Body of pancreas (tissue), 4 donors: ENCODE measurements around the gene LAMTOR4.

Source experiments
- CTCF ChIP-seq, 7 experiments: fragments of 450-650 bp in 4 of 7; fragments of 200-600 bp in 3 of 7; sonication (generic) in 3 of 7; IDR thresholded peaks; one replicate each; pipeline ENCODE4 v1.5.1; 2016 to 2019; ENCODE audit warnings: antibody characterized with exemption in 7 of 7
- POLR2A ChIP-seq, 3 donors: fragments of 450-650 bp; IDR thresholded peaks; one replicate each; pipeline ENCODE4 v1.6.1; 2016; ENCODE audit warnings: antibody characterized with exemption in 3 of 3, mild to moderate bottlenecking in 2 of 3

DNA sequence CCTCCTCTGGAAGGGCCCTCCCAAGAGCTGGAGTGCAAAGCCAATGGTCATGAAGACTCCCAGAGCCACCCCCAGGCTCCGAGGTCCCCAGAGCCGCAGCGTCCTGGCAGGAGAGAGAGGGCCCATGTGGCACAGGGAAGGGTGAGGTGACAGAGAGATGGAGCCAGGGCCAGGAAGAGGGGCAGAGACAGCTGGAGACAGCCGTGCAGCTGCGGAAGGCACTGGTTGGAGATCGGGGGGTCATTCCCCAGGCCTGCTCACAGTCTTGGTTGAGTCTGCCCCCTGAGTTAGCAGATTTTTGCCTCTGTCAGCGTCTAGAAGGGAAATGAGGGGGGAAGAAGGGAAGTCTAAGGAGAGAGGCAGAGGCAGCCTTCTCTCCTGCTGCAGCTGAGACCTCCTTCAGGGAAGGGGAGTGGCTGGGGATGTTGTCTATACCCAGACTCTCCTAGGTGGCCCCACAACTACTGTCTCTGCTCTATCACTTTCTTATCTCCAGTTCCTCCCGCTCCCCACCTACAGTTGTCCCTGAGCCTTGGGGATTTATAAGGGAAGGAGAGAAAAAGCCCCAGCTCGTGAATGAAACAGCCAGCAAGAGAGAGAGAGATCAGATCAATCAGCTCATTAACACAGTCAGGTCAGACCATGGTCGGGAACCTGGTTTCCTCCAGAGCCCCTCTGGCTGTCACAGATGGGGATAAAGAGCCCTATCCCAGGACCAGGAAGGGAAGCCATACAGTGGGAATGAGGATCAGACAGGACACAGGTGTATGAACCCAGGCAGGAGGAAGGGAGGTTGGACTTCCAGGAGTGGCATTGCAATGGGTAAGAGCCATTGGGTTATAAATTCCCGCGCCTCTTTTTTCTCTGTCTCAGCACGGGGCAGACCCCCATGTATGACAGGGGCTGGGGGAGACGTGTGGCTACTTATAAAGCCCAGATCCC, 18.5 kb downstream of the LAMTOR4 start:
- no peak for TF ChIP-seq CTCF (IDR thresholded peaks at IDR 0.05)
- no peak for TF ChIP-seq POLR2A (IDR thresholded peaks at IDR 0.05)
